ENCODE results near the gene MPP2.
"Not testable (repeated sequence)": the region's sequence is repeated elsewhere in the genome, so short reads cannot be mapped to it uniquely, and the experiment has no call there.

MPP2 gene

GRCh38 chr17:43900858-43901754 is 6.2 kb downstream of the MPP2 start:
- no peak for DNase-seq

GRCh38 chr17:43900183-43900857 is 7.0 kb downstream of the MPP2 start:
- peak; percentile 71 to 77 for DNase-seq

- no peak for DNase-seq
These were observed 8.9 kb downstream of the MPP2 start for GRCh38 chr17:43898446-43898845.

- DNase-seq = no peak
These were observed 9.5 kb downstream of the MPP2 start for GRCh38 chr17:43897831-43898230.

GRCh38 chr17:43894494-43894893 is 12.8 kb downstream of the MPP2 start:
- DNase-seq = not testable (repeated sequence)

- no peak for DNase-seq
These were observed 14.7 kb downstream of the MPP2 start for GRCh38 chr17:43892647-43892952.

GRCh38 chr17:43891851-43892646 is 15.3 kb downstream of the MPP2 start:
- DNase-seq = no peak

GRCh38 chr17:43890240-43890639 is 17.1 kb downstream of the MPP2 start:
- no peak for DNase-seq

GRCh38 chr17:43888548-43888947 is 18.8 kb downstream of the MPP2 start:
- DNase-seq = no peak

- no peak for DNase-seq
These were observed 24.4 kb downstream of the MPP2 start for GRCh38 chr17:43882761-43883415.

GRCh38 chr17:43881758-43882505 is 25.4 kb downstream of the MPP2 start:
- DNase-seq = no peak

- no peak for DNase-seq
These were observed 26.2 kb downstream of the MPP2 start for GRCh38 chr17:43881181-43881580.

GRCh38 chr17:43880420-43880991 is 26.8 kb downstream of the MPP2 start:
- DNase-seq = no peak

GRCh38 chr17:43879723-43880419 is 27.5 kb downstream of the MPP2 start:
- DNase-seq = no peak

GRCh38 chr17:43878260-43879175 is 28.8 kb downstream of the MPP2 start:
- DNase-seq = peak; percentile 45 to 46

- no peak for DNase-seq
These were observed 29.7 kb downstream of the MPP2 start for GRCh38 chr17:43877451-43878155.

GRCh38 chr17:43877031-43877430 is 30.3 kb downstream of the MPP2 start:
- no peak for DNase-seq

- no peak for DNase-seq
These were observed 31.7 kb downstream of the MPP2 start for GRCh38 chr17:43875476-43876147.

GRCh38 chr17:43874293-43874692 is 33.0 kb downstream of the MPP2 start:
- DNase-seq = no peak
